HUES6 (cell line): ENCODE data around the gene PIK3CD.
"Not testable (repeated sequence)": the region's sequence is repeated elsewhere in the genome, so short reads cannot be mapped to it uniquely, and the experiment has no call there.

Source experiments
- H3K27ac ChIP-seq: 2 replicates; pipeline ENCODE4 v1.7.0; 2013; ENCODE audit warnings: low read depth, mild to moderate bottlenecking, low read length, inconsistent platforms
- H3K27me3 ChIP-seq: 2 replicates; pipeline ENCODE4 v1.6.1; 2013; ENCODE audit warnings: low read length; ENCODE audit not compliant: control insufficient read depth, insufficient read depth
- H3K36me3 ChIP-seq: 2 replicates; pipeline ENCODE4 v1.6.1; 2013; ENCODE audit warnings: low read length; ENCODE audit not compliant: control insufficient read depth, insufficient read depth
- H3K4me1 ChIP-seq: 2 replicates; pipeline ENCODE4 v1.6.1; 2013; ENCODE audit warnings: low read length; ENCODE audit not compliant: control insufficient read depth, insufficient read depth
- H3K4me3 ChIP-seq: 2 replicates; pipeline ENCODE4 v1.5.1; 2013; ENCODE audit warnings: low read depth, low read length
- H3K9ac ChIP-seq: one replicate; pipeline ENCODE4 v1.6.1; 2013; ENCODE audit warnings: mild to moderate bottlenecking, low read length
- H3K9me3 ChIP-seq: 2 replicates; pipeline ENCODE4 v1.6.1; 2013; ENCODE audit warnings: low read depth, low read length; ENCODE audit not compliant: control insufficient read depth, insufficient read depth

The PIK3CD gene

GRCh38 chr1:9625030-9625429 lies 26.5 kb upstream of the PIK3CD start:
- H3K9me3 ChIP-seq, H3K9ac ChIP-seq, H3K27ac ChIP-seq, H3K4me3 ChIP-seq, H3K36me3 ChIP-seq, H3K4me1 ChIP-seq: not testable (repeated sequence)
- peaks cover 14% of the 10 kb centered on the region for H3K27me3 ChIP-seq

- no peak overlapping the region for H3K4me3 ChIP-seq
- H3K4me1 ChIP-seq, result peaks cover 7% of the 10 kb centered on the region
- H3K27ac ChIP-seq, result no peak overlapping the region
- no peaks in the 10 kb centered on the region for H3K9me3 ChIP-seq
- no peaks in the 10 kb centered on the region for H3K36me3 ChIP-seq
- peaks cover 14% of the 10 kb centered on the region for H3K27me3 ChIP-seq
- no peak overlapping the region for H3K9ac ChIP-seq
Measured at GRCh38 chr1:9626201-9626608, 25.3 kb upstream of the PIK3CD start.

DNA sequence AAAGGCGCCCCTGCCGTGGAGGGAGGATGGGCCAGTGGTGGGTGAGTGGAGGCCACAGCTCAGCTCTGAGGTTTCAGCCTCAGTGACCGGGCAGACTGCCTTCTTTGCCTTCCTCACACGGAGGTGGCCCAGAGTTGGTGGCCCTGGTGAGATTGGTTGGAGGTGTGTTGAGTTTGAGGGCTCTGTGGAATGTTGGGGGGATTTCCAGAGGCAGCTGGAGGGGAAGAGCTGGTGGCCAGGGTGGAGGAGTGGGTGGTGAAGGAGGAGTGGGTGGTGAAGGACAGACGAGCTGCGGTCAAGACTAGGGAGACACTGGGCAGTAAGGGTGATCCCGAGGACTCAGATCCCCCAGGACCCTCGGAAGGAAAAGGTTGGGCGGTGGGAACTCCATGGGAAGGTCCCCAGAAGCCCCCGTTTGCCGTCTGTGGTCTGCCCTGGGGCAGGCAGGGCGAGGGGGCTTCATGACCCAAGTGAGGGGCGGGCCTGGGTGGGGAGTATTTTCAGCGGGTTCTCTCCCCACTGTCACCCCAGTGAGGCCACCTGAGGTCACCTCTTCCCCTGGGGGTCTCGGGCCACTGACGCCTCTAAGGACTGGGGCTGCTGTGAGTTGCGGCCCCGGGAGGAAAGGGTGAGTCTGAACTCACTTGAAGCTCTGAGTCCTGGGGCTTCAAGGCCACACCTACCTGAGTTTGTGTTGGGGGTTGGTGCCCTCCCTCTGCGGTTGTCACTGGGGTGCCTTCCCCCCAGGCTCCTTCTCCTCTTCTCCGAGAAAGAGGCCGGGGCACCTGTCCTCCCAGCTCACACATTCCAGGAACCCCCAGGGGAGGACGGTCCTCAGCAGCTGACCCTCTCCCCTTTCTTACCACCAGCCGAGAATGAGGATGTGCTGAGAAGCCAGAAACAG lies 22.7 kb upstream of the PIK3CD start:
- Histone ChIP-seq H3K27ac (no peak overlapping the region), H3K4me1 (peaks cover 7% of the 10 kb centered on the region), H3K36me3 (no peaks in the 10 kb centered on the region), H3K9me3 (no peaks in the 10 kb centered on the region), H3K27me3 (peaks cover 14% of the 10 kb centered on the region), H3K4me3 (no peak overlapping the region), H3K9ac (no peak overlapping the region)

DNA sequence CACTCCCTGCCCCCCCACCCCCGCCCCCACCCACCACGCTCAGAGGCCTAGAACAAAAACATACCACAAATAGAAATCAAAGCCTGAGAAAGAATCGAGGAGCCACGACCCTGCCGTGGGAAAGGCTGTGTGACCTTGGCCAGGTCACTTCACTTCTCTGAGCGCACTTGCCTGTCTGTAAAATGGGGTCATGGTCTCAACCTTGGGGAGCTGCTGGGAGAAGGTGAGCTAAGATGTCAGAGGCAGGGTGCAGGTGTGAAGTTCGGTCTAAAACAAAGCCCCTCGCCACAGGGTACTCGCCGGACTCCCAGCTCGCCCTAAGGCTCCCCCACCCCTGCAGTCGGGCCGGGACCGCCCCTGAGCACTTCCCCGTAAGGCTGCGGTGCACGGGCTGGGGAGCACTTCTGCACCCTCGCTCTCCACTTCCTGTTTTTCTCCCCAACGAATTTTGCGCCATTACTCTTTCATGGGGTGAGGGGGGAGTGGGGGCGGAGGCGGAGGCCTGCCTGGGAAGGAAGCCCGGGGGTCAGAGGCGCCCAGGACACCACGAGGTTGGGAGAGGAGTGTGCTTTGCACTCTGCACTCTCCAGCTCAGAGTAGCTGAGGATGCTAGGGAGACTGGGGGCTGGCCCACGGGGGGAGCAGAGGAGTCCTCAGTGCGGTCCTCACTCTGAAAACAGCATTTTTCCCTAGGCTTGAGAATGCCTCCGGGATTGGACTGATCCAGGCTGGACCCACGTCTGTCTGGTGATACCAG lies 21.9 kb upstream of the PIK3CD start:
- Histone ChIP-seq H3K4me3 (no peak overlapping the region), H3K27ac (no peak overlapping the region), H3K36me3 (no peaks in the 10 kb centered on the region), H3K9me3 (no peaks in the 10 kb centered on the region), H3K4me1 (peaks cover 7% of the 10 kb centered on the region), H3K9ac (no peak overlapping the region), H3K27me3 (peaks cover 14% of the 10 kb centered on the region)

GRCh38 chr1:9630331-9631111 lies 21.0 kb upstream of the PIK3CD start:
- no peak overlapping the region for H3K27ac ChIP-seq
- no peak overlapping the region for H3K9ac ChIP-seq
- peaks cover 14% of the 10 kb centered on the region for H3K27me3 ChIP-seq
- H3K9me3 ChIP-seq, result peaks cover 3% of the 10 kb centered on the region; the same call in 1 of the 2 replicates
- H3K36me3 ChIP-seq, result no peaks in the 10 kb centered on the region
- no peak overlapping the region for H3K4me3 ChIP-seq
- H3K4me1 ChIP-seq, result peaks cover 7% of the 10 kb centered on the region

DNA sequence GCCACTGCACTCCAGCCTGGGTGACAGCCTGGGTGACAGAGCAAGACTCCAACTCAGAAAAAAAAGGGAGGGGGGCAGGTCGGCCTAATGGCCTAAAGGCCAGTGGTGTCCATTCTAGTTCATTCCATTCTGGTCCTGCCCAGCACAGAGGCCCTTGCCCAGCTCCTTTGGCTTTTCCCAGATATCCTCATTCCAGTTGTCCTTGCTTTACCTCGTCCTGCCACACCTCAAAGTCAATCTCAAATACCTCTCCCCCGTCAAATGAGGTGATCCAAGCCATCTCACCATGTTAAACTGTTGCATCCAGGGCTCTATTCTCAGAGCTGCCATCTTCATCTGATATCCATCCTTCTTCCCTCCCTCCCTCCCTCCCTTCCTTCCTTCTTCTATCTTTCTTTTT lies 19.9 kb upstream of the PIK3CD start:
- no peaks in the 10 kb centered on the region for H3K36me3 ChIP-seq
- H3K9ac ChIP-seq, result no peak overlapping the region
- peaks cover 7% of the 10 kb centered on the region for H3K4me1 ChIP-seq
- H3K9me3 ChIP-seq, result peaks cover 3% of the 10 kb centered on the region; the same call in 1 of the 2 replicates
- H3K27me3 ChIP-seq, result peaks cover 7% of the 10 kb centered on the region
- no peak overlapping the region for H3K27ac ChIP-seq
- H3K4me3 ChIP-seq, result no peak overlapping the region

GRCh38 chr1:9633493-9633892 lies 18.0 kb upstream of the PIK3CD start:
- Histone ChIP-seq H3K27ac (no peak overlapping the region), H3K36me3 (no peaks in the 10 kb centered on the region)

GRCh38 chr1:9634582-9634981 lies 16.9 kb upstream of the PIK3CD start:
- Histone ChIP-seq H3K9ac (no peak overlapping the region), H3K36me3 (no peaks in the 10 kb centered on the region), H3K4me3 (no peak overlapping the region), H3K27ac (no peak overlapping the region), H3K27me3 (no peaks in the 10 kb centered on the region), H3K4me1 (no peaks in the 10 kb centered on the region; the same call in 1 of the 2 replicates), H3K9me3 (peaks cover 8% of the 10 kb centered on the region; the same call in 1 of the 2 replicates)

More at GRCh38 chr1:9633493-9633892, 18.0 kb upstream of the PIK3CD start:
- H3K9ac ChIP-seq, result no peak overlapping the region
- H3K4me1 ChIP-seq, result no peaks in the 10 kb centered on the region; the same call in 1 of the 2 replicates
- no peaks in the 10 kb centered on the region for H3K27me3 ChIP-seq
- H3K4me3 ChIP-seq, result no peak overlapping the region
- H3K9me3 ChIP-seq, result peaks cover 8% of the 10 kb centered on the region; the same call in 1 of the 2 replicates

DNA sequence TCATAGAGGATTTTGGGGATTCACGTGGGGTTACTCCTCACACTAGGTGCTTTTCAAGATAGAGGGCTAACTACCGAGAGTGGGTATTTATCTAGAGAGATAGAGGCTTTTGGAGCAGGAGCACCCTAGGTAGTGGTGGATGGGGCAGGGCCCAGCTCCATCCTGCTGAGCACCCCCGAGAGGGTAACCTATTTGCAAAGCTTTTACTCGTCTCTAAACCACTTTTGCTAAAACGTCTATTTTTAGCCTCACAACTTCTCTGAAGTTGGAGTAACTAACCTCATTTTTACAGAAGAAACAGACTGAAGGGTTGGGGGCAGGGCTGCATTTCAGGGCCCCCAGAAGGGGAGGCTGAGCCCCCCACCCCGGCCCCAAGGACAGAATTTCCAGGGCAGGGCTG lies 12.3 kb upstream of the PIK3CD start:
- Histone ChIP-seq H3K9me3 (peaks cover 8% of the 10 kb centered on the region; the same call in 1 of the 2 replicates), H3K27me3 (no peaks in the 10 kb centered on the region), H3K4me1 (no peaks in the 10 kb centered on the region), H3K9ac (no peak overlapping the region), H3K36me3 (no peaks in the 10 kb centered on the region), H3K4me3 (no peak overlapping the region), H3K27ac (no peak overlapping the region)

DNA sequence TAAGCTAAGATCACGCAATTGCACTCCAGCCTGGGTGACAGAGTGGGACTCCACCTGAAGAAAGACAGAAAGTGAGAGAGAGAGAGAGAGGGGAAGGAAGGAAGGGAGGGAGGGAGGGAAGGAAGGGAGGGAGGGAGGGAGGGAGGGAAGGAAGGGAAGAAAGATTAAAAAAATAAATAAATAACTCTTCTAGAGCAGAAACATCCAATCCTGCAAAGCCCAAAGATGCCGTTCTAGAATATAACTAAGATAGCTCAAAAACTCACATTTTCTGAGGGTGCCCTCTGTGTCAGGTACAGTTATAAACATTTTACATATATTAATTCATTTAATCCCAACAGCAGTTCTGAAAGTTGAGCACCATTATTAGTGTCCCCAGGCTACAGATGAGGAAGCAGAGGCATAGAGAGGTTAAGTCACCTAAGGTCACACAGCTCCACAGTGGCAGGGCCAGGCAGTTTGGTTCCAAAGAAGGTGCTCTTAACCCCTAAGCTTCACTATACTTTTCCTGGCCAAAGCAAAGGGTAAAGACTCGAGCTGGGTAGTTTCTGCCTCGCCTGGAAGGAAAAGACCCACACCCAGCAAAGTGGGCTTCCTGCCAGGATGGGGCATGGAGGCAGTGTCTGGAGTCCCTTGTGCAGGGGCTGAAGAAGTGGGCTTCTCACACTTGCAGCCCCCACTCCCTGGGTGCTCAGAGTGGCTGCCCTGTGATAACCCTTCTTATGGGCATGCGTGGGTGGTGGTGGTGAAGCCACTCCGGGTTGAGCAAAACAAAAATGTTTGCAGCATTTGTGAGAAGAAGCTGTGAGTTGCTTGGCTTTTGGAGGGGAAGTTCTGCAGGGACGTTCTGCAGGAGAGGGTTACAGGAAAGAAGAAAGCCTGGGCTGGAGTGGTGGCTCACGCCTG lies 7.9 kb upstream of the PIK3CD start:
- Histone ChIP-seq H3K36me3 (no peaks in the 10 kb centered on the region), H3K4me3 (no peak overlapping the region), H3K4me1 (no peaks in the 10 kb centered on the region), H3K27me3 (no peaks in the 10 kb centered on the region), H3K9ac (no peak overlapping the region), H3K9me3 (no peaks in the 10 kb centered on the region), H3K27ac (no peak overlapping the region)
